ENCODE data around the gene MED12L. TPM values are rescaled to one million over a fixed set of nuclear protein-coding genes. Genes with fewer than 3 reads are reported as not detected.
A peak's percentile ranks its signal among the peaks of the same experiment; 100 is the strongest.

MED12L gene
- total and polyA plus RNA-seq, 2 experiments from 2014 or later, result 0.07 to 2.7 TPM

GRCh38 chr3:151191095-151191494, 105.6 kb downstream of the MED12L start:
- no peaks in the 10 kb centered on the region for H3K36me3 ChIP-seq (replicated peaks; ENCODE audit: insufficient read depth, low read depth)
- H3K79me2 ChIP-seq, result no peaks in the 10 kb centered on the region
- 97% methylated on average over 1 of the region's 1 CpG for WGBS (ENCODE audit: low lambda C conversion rate, missing lambda C conversion rate)
- no peak overlapping the region for H3K4me2 ChIP-seq
- no peaks in the 10 kb centered on the region for H3K9me2 ChIP-seq (replicated peaks; ENCODE audit: insufficient read depth)
- no peak overlapping the region for H2AFZ ChIP-seq
- H3K27ac ChIP-seq, result no peak overlapping the region
- no peaks in the 10 kb centered on the region for H3K9me3 ChIP-seq (ENCODE audit: low read depth)
- peaks cover 1% of the 10 kb centered on the region for H3K4me1 ChIP-seq (ENCODE audit: insufficient read depth)
- no peak for DNase-seq (ENCODE audit: low spot score)
- no peak overlapping the region for H3K4me3 ChIP-seq
- no peaks in the 10 kb centered on the region for H3K27me3 ChIP-seq
- TF ChIP-seq CTCF (IDR thresholded peaks at IDR 0.05; ENCODE audit: poor library complexity) (no peak), EZH2phosphoT487 (IDR thresholded peaks at IDR 0.05; ENCODE audit: low read depth, severe bottlenecking, unreplicated experiment) (no peak), EZH2 (IDR thresholded peaks at IDR 0.05; ENCODE audit: borderline replicate concordance) (no peak)
- H4K20me1 ChIP-seq (ENCODE audit: insufficient read depth, poor library complexity, severe bottlenecking), result no peaks in the 10 kb centered on the region

- 96% methylated on average over 6 of the region's 6 CpGs for WGBS (ENCODE audit: low lambda C conversion rate, missing lambda C conversion rate)
- Histone ChIP-seq H3K9me2 (replicated peaks; ENCODE audit: insufficient read depth) (no peaks in the 10 kb centered on the region), H3K27ac (no peak overlapping the region)
Measured at GRCh38 chr3:151192545-151192944, 107.1 kb downstream of the MED12L start.

GRCh38 chr3:151195826-151196225, 110.4 kb downstream of the MED12L start:
- H3K4me2 ChIP-seq, result no peak overlapping the region
- H3K9me3 ChIP-seq (ENCODE audit: low read depth), result no peaks in the 10 kb centered on the region
- H3K27ac ChIP-seq, result peak overlapping the region; percentile 49
- H2AFZ ChIP-seq, result no peak overlapping the region
- TF ChIP-seq EZH2phosphoT487 (IDR thresholded peaks at IDR 0.05; ENCODE audit: low read depth, severe bottlenecking, unreplicated experiment), result no peak
- TF ChIP-seq CTCF (IDR thresholded peaks at IDR 0.05; ENCODE audit: poor library complexity), result no peak
- TF ChIP-seq EZH2 (IDR thresholded peaks at IDR 0.05; ENCODE audit: borderline replicate concordance), result no peak
- no peaks in the 10 kb centered on the region for H4K20me1 ChIP-seq (ENCODE audit: insufficient read depth, poor library complexity, severe bottlenecking)
- no peak overlapping the region for H3K4me3 ChIP-seq
- H3K79me2 ChIP-seq, result no peaks in the 10 kb centered on the region
- H3K9me2 ChIP-seq (replicated peaks; ENCODE audit: insufficient read depth), result no peaks in the 10 kb centered on the region
- WGBS (ENCODE audit: low lambda C conversion rate, missing lambda C conversion rate), result 53% methylated on average over 1 of the region's 1 CpG
- no peaks in the 10 kb centered on the region for H3K36me3 ChIP-seq (replicated peaks; ENCODE audit: insufficient read depth, low read depth)
- no peaks in the 10 kb centered on the region for H3K27me3 ChIP-seq
- peaks cover 17% of the 10 kb centered on the region for H3K4me1 ChIP-seq (ENCODE audit: insufficient read depth)
- DNase-seq (ENCODE audit: low spot score), result no peak

More at GRCh38 chr3:151192545-151192944, 107.1 kb downstream of the MED12L start:
- no peak for DNase-seq (ENCODE audit: low spot score)
- Histone ChIP-seq H3K4me2 (no peak overlapping the region), H3K9me3 (ENCODE audit: low read depth) (no peaks in the 10 kb centered on the region), H3K27me3 (no peaks in the 10 kb centered on the region), H4K20me1 (ENCODE audit: insufficient read depth, poor library complexity, severe bottlenecking) (no peaks in the 10 kb centered on the region), H3K79me2 (no peaks in the 10 kb centered on the region), H3K36me3 (replicated peaks; ENCODE audit: insufficient read depth, low read depth) (no peaks in the 10 kb centered on the region), H3K4me3 (no peak overlapping the region), H3K4me1 (ENCODE audit: insufficient read depth) (peaks cover 16% of the 10 kb centered on the region), H2AFZ (no peak overlapping the region)
- TF ChIP-seq CTCF (IDR thresholded peaks at IDR 0.05; ENCODE audit: poor library complexity) (no peak), EZH2 (IDR thresholded peaks at IDR 0.05; ENCODE audit: borderline replicate concordance) (no peak), EZH2phosphoT487 (IDR thresholded peaks at IDR 0.05; ENCODE audit: low read depth, severe bottlenecking, unreplicated experiment) (no peak)

- Histone ChIP-seq H3K4me2 (no peak overlapping the region), H3K4me1 (ENCODE audit: insufficient read depth) (peaks cover 17% of the 10 kb centered on the region), H3K36me3 (replicated peaks; ENCODE audit: insufficient read depth, low read depth) (no peaks in the 10 kb centered on the region), H3K27ac (peak overlapping the region; percentile 49), H4K20me1 (ENCODE audit: insufficient read depth, poor library complexity, severe bottlenecking) (no peaks in the 10 kb centered on the region), H3K9me2 (replicated peaks; ENCODE audit: insufficient read depth) (no peaks in the 10 kb centered on the region), H3K9me3 (ENCODE audit: low read depth) (no peaks in the 10 kb centered on the region), H2AFZ (no peak overlapping the region), H3K4me3 (no peak overlapping the region), H3K27me3 (no peaks in the 10 kb centered on the region), H3K79me2 (no peaks in the 10 kb centered on the region)
- TF ChIP-seq EZH2 (IDR thresholded peaks at IDR 0.05; ENCODE audit: borderline replicate concordance) (no peak), EZH2phosphoT487 (IDR thresholded peaks at IDR 0.05; ENCODE audit: low read depth, severe bottlenecking, unreplicated experiment) (no peak), CTCF (IDR thresholded peaks at IDR 0.05; ENCODE audit: poor library complexity) (no peak)
- no peak for DNase-seq (ENCODE audit: low spot score)
Measured at GRCh38 chr3:151196434-151196833, 111.0 kb downstream of the MED12L start.
